IPS-18c (cell line): Measurements from ENCODE around the gene PSMG2.
"Not testable (repeated sequence)": the region's sequence is repeated elsewhere in the genome, so short reads cannot be mapped to it uniquely, and the experiment has no call there.

Experiments used
- H3K4me3 ChIP-seq: 2 replicates; pipeline ENCODE4 v1.7.0; 2013; ENCODE audit warnings: low read depth, mild to moderate bottlenecking, low read length, moderate library complexity; ENCODE audit not compliant: insufficient read depth
- H3K9me3 ChIP-seq: one replicate; pipeline ENCODE4 v1.6.1; 2013; ENCODE audit warnings: mild to moderate bottlenecking, low read length, moderate library complexity; ENCODE audit not compliant: control insufficient read depth, insufficient read depth

Gene PSMG2

DNA sequence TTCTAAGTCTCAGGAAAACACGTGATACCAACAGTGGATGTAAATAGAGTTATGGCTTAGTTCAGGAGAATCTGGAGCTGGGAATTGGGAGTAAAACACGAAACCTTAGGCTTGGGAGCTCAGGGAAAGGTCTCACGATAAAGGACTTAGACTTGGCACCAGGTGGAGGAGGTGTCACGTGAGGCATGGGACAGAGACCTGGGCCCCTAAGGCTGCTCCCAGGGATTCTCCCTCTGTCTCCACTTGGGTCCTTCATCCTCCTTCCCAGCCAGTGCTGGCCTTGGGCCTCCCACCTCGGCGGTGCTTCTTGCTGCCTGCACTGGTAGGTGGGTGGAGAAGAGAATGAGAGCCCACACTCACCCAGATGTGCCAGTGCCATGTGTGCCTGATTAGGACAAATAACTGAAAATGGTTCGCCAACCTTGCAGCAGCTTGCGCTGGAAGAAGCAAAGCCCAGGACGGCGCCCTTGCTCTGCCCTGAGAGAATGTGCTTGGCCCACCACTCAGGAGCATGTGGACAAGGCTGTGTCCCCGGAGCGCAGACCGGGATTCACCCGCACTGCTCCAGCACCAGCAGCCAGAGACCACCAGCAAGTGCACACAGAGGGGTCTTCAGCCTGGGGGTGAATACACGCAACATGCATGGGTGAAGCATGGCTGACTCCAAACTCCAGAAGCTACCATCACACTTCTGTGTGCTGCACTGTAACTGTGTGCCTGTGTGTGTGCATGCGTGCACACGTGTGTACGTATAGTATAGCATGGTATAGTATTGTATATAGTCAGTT, 48.1 kb downstream of the PSMG2 start:
- Histone ChIP-seq H3K4me3 (no peak overlapping the region), H3K9me3 (no peaks in the 10 kb centered on the region)

DNA sequence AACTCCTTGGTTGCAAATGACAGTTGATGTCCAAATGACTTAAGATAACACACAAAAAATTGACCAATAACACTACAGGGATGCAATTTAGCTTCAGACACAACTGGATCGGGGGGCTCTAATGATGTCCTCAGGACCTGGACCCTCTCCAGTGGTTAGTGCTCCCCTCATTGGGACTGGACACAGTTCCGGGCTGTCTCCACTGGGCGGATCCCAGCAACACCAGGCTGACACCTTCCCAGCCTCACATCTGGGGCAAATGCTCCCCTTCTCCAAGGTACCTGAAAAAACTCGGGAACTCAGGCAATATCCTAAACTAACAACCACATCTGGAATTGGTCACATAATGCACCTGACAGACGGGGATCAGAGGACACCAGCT, 48.7 kb downstream of the PSMG2 start:
- no peak overlapping the region for H3K4me3 ChIP-seq
- H3K9me3 ChIP-seq, result no peaks in the 10 kb centered on the region

DNA sequence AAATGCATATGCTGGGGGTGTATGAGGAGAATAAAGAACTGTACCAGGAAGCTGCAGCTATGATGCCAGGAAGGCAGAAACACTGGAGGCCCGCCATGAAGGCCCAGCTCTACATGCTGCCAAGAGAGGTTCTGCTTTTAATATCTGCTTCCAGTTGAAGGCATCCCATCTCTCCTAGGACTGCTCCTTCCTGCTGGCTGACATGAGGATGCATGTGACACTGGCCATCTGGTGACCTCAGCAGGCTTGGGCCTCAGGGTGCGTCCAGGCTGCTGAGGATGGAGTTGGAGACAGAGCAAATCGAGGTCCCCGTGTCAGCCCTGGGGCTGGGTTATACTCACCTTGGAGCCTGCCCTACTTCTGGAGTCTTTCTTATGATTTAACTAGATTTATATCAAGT, 49.0 kb downstream of the PSMG2 start:
- Histone ChIP-seq H3K4me3 (no peak overlapping the region), H3K9me3 (no peaks in the 10 kb centered on the region)

DNA sequence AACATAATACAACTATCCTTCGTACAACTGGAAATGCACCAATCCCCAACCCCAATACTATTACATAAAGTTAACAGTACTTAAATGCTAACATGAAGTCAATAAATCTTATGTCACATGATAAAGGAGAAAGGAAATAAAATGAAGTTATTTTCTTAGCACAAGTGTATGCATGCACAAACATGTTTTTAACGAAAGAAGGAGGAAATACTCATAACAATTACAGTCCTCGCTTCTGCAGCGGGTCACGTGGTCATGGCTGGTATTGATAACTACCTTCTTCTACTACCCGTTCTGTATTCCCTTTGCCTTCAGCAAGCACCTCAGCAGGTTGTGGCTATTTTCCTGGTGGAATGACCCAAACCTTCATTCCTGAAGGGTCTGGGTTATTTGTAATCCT, 51.7 kb downstream of the PSMG2 start:
- no peak overlapping the region for H3K4me3 ChIP-seq
- H3K9me3 ChIP-seq, result no peaks in the 10 kb centered on the region

DNA sequence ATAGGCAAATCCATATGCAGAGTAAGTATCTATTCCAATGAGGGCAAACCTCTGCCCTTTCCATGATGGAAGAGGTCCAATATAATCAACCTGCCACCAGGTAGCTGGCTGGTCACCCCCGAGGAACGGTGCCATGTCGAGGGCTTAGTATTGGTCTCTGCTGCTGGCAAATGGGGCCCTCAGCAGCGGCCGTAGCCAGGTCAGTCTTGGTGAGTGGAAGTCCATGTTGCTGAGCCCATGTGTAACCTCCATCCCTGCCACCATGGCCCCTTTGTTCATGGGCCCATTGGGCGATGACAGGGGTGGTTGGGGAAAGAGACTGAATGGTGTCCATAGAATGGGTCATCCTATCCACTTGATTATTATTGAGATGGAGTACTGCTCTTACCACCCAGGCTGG, 52.8 kb downstream of the PSMG2 start:
- H3K4me3 ChIP-seq, H3K9me3 ChIP-seq: not testable (repeated sequence)

DNA sequence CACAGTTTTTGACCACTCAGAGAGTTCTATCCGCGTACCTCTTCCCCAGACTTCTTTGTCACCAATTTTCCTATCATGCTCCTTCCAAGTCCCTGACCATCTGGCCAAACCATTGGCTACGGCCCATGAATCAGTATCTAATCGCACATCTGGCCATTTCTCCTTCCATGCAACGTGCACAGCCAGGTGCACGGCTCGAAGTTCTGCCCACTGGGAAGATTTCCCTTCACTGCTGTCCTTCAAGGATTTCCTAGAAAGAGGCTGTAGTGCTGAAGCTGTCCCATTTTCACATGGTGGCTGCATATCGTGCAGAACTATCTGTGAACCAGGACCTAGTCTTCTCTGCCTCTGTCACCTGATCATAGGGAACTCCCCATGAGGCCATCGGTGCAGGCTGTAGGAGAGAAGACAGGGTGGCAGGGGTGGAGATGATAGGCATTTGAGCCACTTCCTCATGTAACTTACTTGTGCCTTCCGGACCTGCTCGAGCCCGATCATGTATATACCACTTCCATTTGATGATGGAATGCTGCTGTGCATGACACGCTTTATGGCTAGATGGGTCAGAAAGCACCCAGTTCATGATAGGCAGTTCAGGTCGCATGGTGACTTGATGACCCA, 53.9 kb downstream of the PSMG2 start:
- not testable (repeated sequence) for H3K4me3 ChIP-seq, H3K9me3 ChIP-seq

DNA sequence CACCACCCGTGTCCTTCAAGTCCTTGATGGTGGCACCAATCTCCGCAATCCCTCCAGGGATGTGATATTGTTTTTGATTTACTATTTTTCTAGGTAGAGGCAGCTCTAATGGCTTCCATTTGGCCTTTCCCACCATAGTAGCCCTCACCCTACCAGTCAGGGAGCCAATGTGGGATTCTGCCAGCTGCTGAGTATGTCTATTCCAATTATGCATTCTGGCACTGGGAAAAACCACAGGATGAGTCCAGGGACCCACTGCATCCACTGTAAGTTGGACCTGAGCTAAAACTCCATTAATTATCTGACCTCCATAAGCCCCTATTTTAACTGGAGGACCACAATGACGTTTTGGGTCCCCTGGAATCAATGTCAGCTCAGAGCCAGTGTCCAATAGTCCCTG, 55.7 kb downstream of the PSMG2 start:
- H3K9me3 ChIP-seq, H3K4me3 ChIP-seq: not testable (repeated sequence)

DNA sequence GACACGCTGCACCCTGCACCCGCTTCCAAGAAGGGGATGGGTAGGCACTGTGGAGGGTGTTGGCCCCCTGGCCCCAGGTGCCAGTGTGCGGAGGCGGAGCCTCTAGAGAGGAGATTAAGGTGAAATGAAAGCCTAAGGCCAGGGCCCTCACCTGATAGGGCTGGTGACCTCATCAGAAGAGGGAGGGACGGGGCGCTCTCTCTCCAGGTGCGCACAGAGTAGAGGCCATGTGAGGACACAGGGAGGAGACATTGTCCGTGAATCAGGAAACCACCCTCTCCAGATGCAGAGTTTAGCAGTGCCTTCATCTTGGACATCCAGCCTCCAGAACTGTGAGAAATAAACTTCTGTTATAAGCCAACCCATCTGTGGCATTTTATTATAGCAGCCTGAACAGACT, 62.3 kb downstream of the PSMG2 start:
- H3K9me3 ChIP-seq, result no peaks in the 10 kb centered on the region
- no peak overlapping the region for H3K4me3 ChIP-seq

DNA sequence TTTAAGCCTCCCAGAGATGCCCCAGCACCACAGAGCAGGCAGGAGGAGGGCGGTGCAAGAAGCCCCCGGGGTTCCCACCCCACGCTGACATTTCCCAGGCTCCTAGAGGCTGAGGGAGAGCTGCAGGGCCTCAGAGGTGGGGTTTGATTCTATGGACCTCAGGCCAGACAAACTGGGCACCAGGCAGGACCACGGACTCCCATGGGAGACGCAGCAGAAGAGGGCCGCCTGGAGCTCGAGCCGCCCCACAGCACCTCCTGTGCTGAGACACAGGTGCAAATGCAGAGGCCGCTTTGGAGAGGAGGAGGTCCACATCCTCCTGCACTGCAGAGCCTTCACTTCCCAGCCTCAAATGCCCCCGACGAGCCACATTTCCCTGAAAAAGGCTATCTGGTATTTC, 62.7 kb downstream of the PSMG2 start:
- Histone ChIP-seq H3K9me3 (no peaks in the 10 kb centered on the region), H3K4me3 (no peak overlapping the region)

DNA sequence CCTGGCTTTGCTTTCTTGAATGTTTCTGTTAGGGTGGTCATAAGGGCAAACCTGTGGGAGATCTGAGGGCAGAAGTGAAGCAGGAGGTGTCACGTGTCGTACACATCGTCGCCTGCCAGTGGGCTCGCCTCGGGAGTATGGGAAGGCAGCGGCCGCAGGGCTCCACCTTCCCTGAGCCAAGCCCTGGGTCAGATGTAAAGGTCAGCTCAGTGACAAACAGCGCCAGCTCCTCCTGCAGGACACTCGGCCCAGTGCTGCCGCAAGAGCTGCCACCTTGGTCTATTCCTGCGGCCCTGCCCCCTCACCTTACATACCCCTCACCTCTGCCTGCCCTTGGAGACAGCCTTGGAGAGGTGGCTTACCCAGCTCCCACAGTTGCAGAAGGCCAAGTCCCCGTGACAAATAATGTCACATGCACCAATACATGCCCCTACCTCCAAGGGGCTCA, 64.2 kb downstream of the PSMG2 start:
- Histone ChIP-seq H3K4me3 (no peak overlapping the region), H3K9me3 (no peaks in the 10 kb centered on the region)

DNA sequence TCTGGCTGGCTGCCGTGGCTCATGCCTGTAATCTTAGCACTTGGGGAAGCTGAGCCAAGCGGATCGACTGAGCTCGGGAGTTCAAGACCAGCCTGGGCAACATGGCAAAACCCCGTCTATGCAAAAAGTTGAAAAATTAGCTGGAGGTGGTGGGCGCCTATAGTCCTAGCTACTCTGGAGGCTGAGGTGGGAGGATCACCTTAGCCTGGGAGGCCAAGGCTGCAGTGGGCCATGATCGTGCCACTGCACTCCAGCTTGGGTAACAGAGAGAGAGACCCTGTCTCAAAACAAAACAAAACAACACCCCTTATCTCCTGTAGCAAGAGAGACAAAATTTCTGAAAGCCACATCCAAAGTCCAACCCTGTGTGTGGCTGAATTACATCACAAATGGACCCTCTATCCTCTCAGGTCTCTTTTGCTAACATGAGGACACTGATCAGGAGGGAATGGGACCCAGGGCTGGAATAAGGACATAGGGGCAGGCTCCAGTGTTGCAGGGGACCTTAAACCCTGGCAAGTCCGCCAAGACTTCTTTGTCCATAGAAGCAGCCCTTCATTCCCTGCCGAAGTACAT, 64.8 kb downstream of the PSMG2 start:
- Histone ChIP-seq H3K9me3 (no peaks in the 10 kb centered on the region), H3K4me3 (no peak overlapping the region)

DNA sequence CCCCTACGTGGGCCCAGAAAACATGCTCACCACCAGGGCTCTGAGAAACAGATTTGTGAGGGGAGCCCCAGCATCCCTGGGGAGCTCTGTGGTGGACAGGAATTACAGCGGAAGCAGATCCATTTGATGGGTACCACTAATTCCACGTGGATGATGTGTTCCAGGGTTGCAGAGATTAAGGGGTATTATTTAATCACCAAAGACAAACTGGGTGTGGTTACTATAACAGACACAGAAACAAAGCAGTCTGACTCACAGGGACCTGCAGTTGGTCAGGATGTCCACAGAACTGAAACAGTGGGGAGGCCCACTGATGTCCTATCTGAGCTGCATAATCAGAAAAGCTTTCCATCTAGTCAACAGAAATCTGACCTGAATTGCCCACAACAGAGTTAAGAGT, 65.8 kb downstream of the PSMG2 start:
- H3K9me3 ChIP-seq, result no peaks in the 10 kb centered on the region
- H3K4me3 ChIP-seq, result no peak overlapping the region

DNA sequence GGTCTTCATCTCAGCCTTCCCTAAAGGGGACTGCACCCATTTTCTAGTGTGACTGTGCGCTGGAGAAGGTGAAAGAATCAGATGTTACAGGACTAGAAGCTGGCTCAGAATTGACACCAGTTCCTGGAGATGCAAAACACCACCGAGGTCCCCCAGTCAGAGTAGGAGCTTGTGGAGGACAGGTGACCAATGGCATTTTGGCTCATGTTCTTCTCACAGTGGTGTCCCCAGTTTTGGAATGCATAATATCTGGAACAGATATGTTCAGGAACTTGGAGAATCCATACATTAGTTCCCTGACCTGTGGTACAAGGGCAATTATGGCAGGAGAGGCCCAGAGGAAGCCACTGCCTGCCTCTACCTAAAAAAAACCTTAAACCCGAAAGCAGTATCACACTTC, 66.3 kb downstream of the PSMG2 start:
- Histone ChIP-seq H3K9me3 (no peaks in the 10 kb centered on the region), H3K4me3 (no peak overlapping the region)

DNA sequence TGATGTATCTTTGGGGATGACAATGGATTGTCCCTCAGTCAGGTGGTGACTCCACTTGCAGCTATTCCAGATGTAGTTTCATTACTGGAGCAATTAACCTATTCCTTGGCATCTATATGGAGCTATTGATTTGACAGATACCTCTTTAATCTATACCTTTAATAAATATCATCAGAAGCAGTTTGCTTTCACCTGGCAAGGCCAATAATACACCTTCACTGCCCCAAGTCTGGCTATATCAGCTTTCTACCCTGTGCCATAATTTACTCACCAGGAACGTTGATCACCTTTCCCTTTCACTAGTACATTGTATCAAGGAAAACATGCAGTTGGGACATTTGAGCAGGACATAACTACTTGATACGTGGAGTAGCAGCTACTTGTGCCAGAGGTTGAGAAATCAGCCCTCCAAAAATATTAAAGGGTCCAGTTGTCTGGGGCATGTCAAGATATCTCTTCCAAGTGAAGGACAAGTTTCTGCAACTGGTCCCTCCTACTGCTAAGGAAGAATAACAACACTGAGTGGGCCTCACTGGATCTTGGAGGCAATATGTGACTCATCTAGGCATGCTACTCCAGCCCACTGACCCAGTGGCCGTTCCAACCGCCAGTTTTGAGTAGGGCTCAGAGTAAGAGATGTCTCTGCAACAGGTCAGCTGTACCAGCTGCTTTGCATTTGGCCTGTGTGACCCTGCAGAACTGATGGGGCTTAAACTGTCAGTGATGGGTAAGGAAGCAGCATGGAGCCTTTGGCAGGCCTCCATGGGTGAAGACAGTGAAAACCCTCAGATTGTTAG, 67.0 kb downstream of the PSMG2 start:
- H3K9me3 ChIP-seq, result no peaks in the 10 kb centered on the region
- no peak overlapping the region for H3K4me3 ChIP-seq

DNA sequence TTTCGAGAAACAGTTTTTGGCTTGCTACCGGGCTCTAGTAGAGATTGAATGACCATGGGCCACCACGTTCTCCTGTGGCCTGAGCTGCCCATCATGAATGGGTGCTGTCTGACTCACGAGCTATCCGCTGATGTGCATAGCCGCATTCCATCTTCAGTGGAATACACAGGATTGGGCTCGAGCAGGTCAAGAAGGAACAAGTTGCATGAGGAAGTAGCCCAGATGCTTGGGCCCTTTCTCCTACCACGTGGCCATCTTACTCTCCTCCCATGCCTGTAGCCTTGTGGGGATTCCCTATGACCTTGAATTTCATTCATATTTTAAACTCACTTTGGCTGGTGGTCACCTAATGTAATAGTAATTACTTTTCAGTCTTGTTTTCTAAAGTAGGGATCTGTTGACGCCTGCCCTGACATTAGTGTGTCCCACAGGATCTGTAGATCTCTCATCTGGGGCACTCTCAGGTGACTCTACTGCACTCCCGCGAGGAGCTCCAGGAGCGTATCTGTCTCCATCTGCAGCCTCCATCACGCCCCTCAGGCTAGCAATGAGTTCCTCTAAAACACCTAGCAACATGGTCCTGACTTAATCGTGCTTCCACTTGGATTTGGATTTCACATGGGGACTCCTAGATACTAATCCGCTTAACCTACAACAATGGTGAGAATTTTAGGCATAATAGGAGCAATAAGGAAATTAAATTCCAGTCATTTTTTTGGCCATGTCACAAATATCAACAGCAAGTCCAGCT, 67.8 kb downstream of the PSMG2 start:
- Histone ChIP-seq H3K9me3 (no peaks in the 10 kb centered on the region), H3K4me3 (no peak overlapping the region)

DNA sequence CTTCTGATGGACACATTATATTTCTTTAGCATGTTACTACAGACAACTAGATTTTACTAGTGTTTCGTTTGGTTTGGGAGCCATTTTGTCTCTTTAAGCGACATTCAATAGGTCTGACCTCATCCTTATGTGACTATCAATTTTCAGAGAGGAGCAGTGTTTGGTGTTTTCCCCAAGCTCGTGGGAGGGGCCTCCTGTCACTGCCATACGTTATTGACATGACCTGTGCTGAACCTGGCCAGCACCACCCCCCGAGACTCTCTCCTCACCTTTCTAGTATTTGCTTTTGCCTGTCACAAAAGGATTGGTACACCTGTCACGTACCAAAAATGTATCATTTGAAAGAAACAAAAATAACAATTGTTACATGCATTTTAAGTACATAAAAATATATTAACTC, 69.3 kb downstream of the PSMG2 start:
- Histone ChIP-seq H3K4me3 (no peak overlapping the region), H3K9me3 (no peaks in the 10 kb centered on the region)

DNA sequence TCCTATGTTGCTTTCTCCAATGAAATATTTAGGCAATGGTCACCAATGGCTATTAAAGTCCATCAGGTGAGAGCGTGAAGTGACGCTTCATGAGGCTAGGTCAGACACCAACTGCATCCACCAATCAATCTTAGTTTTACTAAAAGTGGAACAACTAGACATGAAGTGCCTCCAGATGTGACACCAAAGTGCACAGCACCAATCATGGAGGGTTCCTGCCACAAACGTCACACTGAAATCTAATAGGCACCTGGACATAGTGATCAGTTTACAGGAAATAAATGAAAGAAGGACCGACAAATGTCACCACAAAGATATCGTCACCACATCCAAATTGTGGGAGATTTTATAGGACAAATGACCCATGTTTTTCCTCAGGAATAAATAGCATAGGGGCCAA, 70.5 kb downstream of the PSMG2 start:
- Histone ChIP-seq H3K4me3 (no peak overlapping the region), H3K9me3 (no peaks in the 10 kb centered on the region)
